Measurements from ENCODE around the gene CD109.

DNA sequence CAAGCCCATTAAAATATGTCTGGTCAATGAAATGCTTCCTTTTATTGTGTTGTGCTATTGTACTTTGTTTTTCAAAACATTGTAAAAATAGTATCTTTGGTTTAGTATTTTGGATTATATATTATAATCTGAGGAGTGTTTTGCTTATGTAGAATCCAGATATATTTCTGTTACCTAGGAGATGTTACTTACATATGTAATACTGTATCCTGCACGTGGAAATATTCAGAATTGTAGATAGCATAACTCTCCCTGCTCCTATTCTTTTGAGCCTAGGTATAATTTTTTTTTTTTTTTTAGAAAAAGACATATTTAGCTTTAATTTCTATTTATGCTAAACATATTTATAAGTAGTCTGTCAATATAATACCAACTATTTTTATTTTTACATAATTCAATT is 130.6 kb downstream of the CD109 start:
- TF ChIP-seq, protein P1, sequence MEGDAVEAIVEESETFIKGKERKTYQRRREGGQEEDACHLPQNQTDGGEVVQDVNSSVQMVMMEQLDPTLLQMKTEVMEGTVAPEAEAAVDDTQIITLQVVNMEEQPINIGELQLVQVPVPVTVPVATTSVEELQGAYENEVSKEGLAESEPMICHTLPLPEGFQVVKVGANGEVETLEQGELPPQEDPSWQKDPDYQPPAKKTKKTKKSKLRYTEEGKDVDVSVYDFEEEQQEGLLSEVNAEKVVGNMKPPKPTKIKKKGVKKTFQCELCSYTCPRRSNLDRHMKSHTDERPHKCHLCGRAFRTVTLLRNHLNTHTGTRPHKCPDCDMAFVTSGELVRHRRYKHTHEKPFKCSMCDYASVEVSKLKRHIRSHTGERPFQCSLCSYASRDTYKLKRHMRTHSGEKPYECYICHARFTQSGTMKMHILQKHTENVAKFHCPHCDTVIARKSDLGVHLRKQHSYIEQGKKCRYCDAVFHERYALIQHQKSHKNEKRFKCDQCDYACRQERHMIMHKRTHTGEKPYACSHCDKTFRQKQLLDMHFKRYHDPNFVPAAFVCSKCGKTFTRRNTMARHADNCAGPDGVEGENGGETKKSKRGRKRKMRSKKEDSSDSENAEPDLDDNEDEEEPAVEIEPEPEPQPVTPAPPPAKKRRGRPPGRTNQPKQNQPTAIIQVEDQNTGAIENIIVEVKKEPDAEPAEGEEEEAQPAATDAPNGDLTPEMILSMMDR (IDR thresholded peaks at IDR 0.05; ENCODE audit: poor library complexity), result no peak
- TF ChIP-seq EZH2phosphoT487 (IDR thresholded peaks at IDR 0.05; ENCODE audit: low read depth, severe bottlenecking, unreplicated experiment) (no peak), EZH2 (IDR thresholded peaks at IDR 0.05; ENCODE audit: borderline replicate concordance) (no peak)

All from hepatocyte (in vitro differentiated cells).